Measurements from ENCODE around the gene SNX30. TPM values are rescaled to one million over a fixed set of nuclear protein-coding genes. Genes with fewer than 3 reads are reported as not detected.

The SNX30 gene
- total and polyA plus RNA-seq, 2 donors (not counting 1 experiment from before 2014, with no cell fraction given): 3.8 to 20.6 TPM

DNA sequence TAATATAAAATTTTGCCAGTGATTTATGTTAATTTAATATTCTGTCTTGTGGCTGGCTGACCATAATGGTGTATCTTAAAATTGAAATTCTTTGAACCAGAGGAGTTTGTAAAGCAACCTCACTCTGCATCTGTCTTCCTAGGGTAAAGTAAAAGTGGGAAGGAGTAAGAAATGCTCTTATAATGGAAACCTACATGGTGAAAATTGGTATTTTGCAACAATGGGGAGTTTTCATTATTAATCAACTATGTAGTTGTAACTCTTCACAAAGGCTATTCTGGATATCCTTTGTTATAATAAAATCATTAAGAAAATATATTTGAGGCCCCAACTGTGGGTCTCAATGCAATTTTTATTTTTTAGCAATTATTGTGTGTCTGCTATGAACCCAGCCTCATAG lies 44.2 kb downstream of the SNX30 start:
- Histone ChIP-seq H3K36me3 (replicated peaks in 1 of 2; ENCODE audit: control extremely low read depth in 1 of 2, control insufficient read depth in 1 of 2, extremely low read depth in 1 of 2, insufficient read depth in 2 of 2, low read length in 1 of 2) (no peaks in the 10 kb centered on the region), H3K4me1 (ENCODE audit: control insufficient read depth in 2 of 2, insufficient read depth in 2 of 2, low read length in 2 of 2) (peaks cover 6 to 7% of the 10 kb centered on the region in 2 donors), H4K20me1 (ENCODE audit: control insufficient read depth, insufficient read depth, low read length, poor library complexity, severe bottlenecking) (no peaks in the 10 kb centered on the region), H3K79me2 (ENCODE audit: control insufficient read depth, insufficient read depth, low read length) (peaks cover 34% of the 10 kb centered on the region), H3K27ac (ENCODE audit: low read length in 2 of 2) (no peak overlapping the region), H3K9me3 (ENCODE audit: control extremely low read depth in 1 of 3, control insufficient read depth in 2 of 3, insufficient read depth in 1 of 3, low read length in 2 of 3) (no peaks in the 10 kb centered on the region), H3K9ac (ENCODE audit: low read length) (no peak overlapping the region), H3K4me3 (ENCODE audit: control extremely low read depth in 1 of 5, extremely low read depth in 1 of 5, insufficient read depth in 1 of 5, low read depth in 2 of 5, low read length in 4 of 5) (no peak overlapping the region), H3K27me3 (replicated peaks in 1 of 4; ENCODE audit: control extremely low read depth in 1 of 4, control insufficient read depth in 3 of 4, insufficient read depth in 4 of 4, low read length in 3 of 4) (no peaks in the 10 kb centered on the region), H2AFZ (ENCODE audit: insufficient read depth, low read depth, low read length, poor library complexity, severe bottlenecking) (no peak overlapping the region), H3K4me2 (replicated peaks; ENCODE audit: low read depth, low read length, poor library complexity, severe bottlenecking) (no peak overlapping the region)
- Mint-ChIP-seq H3K4me1 (peaks cover 18% of the 10 kb centered on the region), H3K27ac (no peak overlapping the region), H3K27me3 (no peaks in the 10 kb centered on the region), H3K4me3 (no peak overlapping the region), H3K9me3 (ENCODE audit: insufficient read depth) (no peaks in the 10 kb centered on the region)
- ChIA-PET POLR2A (no interaction called here), CTCF (interaction anchor here (2.2 kb wide), 1 partner anchor 350 kb away, joined by 13 read pairs; no protein-coding TSS in a partner anchor)
- no peak for ATAC-seq (ENCODE audit: low read depth)
- no peak for DNase-seq
- no peak for TF ChIP-seq EZH2 (IDR thresholded peaks at IDR 0.05; ENCODE audit: borderline replicate concordance, insufficient read depth, low read depth, low read length, poor library complexity, severe bottlenecking)
- TF ChIP-seq, protein P1, sequence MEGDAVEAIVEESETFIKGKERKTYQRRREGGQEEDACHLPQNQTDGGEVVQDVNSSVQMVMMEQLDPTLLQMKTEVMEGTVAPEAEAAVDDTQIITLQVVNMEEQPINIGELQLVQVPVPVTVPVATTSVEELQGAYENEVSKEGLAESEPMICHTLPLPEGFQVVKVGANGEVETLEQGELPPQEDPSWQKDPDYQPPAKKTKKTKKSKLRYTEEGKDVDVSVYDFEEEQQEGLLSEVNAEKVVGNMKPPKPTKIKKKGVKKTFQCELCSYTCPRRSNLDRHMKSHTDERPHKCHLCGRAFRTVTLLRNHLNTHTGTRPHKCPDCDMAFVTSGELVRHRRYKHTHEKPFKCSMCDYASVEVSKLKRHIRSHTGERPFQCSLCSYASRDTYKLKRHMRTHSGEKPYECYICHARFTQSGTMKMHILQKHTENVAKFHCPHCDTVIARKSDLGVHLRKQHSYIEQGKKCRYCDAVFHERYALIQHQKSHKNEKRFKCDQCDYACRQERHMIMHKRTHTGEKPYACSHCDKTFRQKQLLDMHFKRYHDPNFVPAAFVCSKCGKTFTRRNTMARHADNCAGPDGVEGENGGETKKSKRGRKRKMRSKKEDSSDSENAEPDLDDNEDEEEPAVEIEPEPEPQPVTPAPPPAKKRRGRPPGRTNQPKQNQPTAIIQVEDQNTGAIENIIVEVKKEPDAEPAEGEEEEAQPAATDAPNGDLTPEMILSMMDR (IDR thresholded peaks at IDR 0.05): no peak
- intact Hi-C loops (cut with micrococcal nuclease): loop anchor here (5.0 kb wide), 2 partner anchors 417 to 707 kb away; no protein-coding TSS in a partner anchor

- 82% methylated on average over 3 of the region's 4 CpGs for WGBS (ENCODE audit: insufficient coverage)
- no peak overlapping the region for H3K4me3 Mint-ChIP-seq
- intact Hi-C loops (cut with micrococcal nuclease): no loop called here
- CTCF ChIA-PET: interaction anchor here (0.6 to 2.2 kb wide), 3 partner anchors 24 to 352 kb away, joined by 4 to 13 read pairs (median 5); no protein-coding TSS in a partner anchor
- TF ChIP-seq, protein P1 (IDR thresholded peaks at IDR 0.05): no peak
- no peak for TF ChIP-seq EZH2 (IDR thresholded peaks at IDR 0.05; ENCODE audit: borderline replicate concordance, insufficient read depth, low read depth, low read length, poor library complexity, severe bottlenecking)
- no peaks in the 10 kb centered on the region for H3K36me3 ChIP-seq (replicated peaks in 1 of 2; ENCODE audit: control extremely low read depth in 1 of 2, control insufficient read depth in 1 of 2, extremely low read depth in 1 of 2, insufficient read depth in 2 of 2, low read length in 1 of 2)
- H3K9ac ChIP-seq (ENCODE audit: low read length): no peak overlapping the region
- no peaks in the 10 kb centered on the region for H3K27me3 Mint-ChIP-seq
- peaks cover 34% of the 10 kb centered on the region for H3K79me2 ChIP-seq (ENCODE audit: control insufficient read depth, insufficient read depth, low read length)
- no peak for ATAC-seq (ENCODE audit: low read depth)
- H3K27ac Mint-ChIP-seq: no peak overlapping the region
- H3K27me3 ChIP-seq (replicated peaks in 1 of 4; ENCODE audit: control extremely low read depth in 1 of 4, control insufficient read depth in 3 of 4, insufficient read depth in 4 of 4, low read length in 3 of 4): no peaks in the 10 kb centered on the region
- no peak overlapping the region for H3K4me2 ChIP-seq (replicated peaks; ENCODE audit: low read depth, low read length, poor library complexity, severe bottlenecking)
- no peaks in the 10 kb centered on the region for H4K20me1 ChIP-seq (ENCODE audit: control insufficient read depth, insufficient read depth, low read length, poor library complexity, severe bottlenecking)
- no peaks in the 10 kb centered on the region for H3K9me3 Mint-ChIP-seq (ENCODE audit: insufficient read depth)
- no peak overlapping the region for H3K4me3 ChIP-seq (ENCODE audit: control extremely low read depth in 1 of 5, extremely low read depth in 1 of 5, insufficient read depth in 1 of 5, low read depth in 2 of 5, low read length in 4 of 5)
- no peak for DNase-seq
- H2AFZ ChIP-seq (ENCODE audit: insufficient read depth, low read depth, low read length, poor library complexity, severe bottlenecking): no peak overlapping the region
- H3K27ac ChIP-seq (ENCODE audit: low read length in 2 of 2): no peak overlapping the region
- H3K4me1 ChIP-seq (ENCODE audit: control insufficient read depth in 2 of 2, insufficient read depth in 2 of 2, low read length in 2 of 2): peaks cover 6 to 7% of the 10 kb centered on the region in 2 donors
- H3K9me3 ChIP-seq (ENCODE audit: control extremely low read depth in 1 of 3, control insufficient read depth in 2 of 3, insufficient read depth in 1 of 3, low read length in 2 of 3): no peaks in the 10 kb centered on the region
- POLR2A ChIA-PET: no interaction called here
- peaks cover 13% of the 10 kb centered on the region for H3K4me1 Mint-ChIP-seq
Observed at GRCh38 chr9:112795921-112796320, 45.4 kb downstream of the SNX30 start.

Data from B cell (primary cell).